HFFc6 (cell line): ENCODE results near the gene B3GLCT. TPM values are rescaled to one million over a fixed set of nuclear protein-coding genes. Genes with fewer than 3 reads are reported as not detected.

Source experiments
- DNase-seq: peaks from one replicate; pipeline ENCODE4 v3.0.0-alpha.2; 2018
- H3K27ac Mint-ChIP-seq: 2 replicates; pipeline ENCODE4 v1.8.0; 2020; ENCODE audit warnings: mild to moderate bottlenecking, mixed read lengths
- H3K27me3 Mint-ChIP-seq: 2 replicates; pipeline ENCODE4 v1.8.0; 2021; ENCODE audit warnings: mild to moderate bottlenecking, moderate library complexity, mixed read lengths; ENCODE audit not compliant: insufficient read depth
- H3K36me3 Mint-ChIP-seq: 2 replicates; pipeline ENCODE4 v1.8.0; 2021; ENCODE audit warnings: low read depth, mixed read lengths
- H3K4me1 Mint-ChIP-seq: 2 replicates; pipeline ENCODE4 v1.8.0; 2020; ENCODE audit warnings: low read depth, mixed read lengths
- H3K4me3 Mint-ChIP-seq: 2 replicates; pipeline ENCODE4 v1.8.0; 2020; ENCODE audit warnings: mild to moderate bottlenecking, moderate library complexity, mixed read lengths
- H3K9me3 Mint-ChIP-seq: 2 replicates; pipeline ENCODE4 v1.8.0; 2020; ENCODE audit warnings: mild to moderate bottlenecking, mixed read lengths
- CTCF ChIP-seq: fragments of 200-600 bp; sonication (generic); IDR thresholded peaks from 2 replicates; pipeline ENCODE4 v1.5.0; 2021; ENCODE audit warnings: antibody characterized with exemption, mild to moderate bottlenecking
- total RNA-seq, 6 experiments: library from RNA; stranded (reverse); fragmentation: NEBNext Ultra II Directional; extraction: Animal tissue kit (Norgen Biotek cat#: 25700); gene quantifications; 2 replicates in 1 of 6; 3 replicates in 5 of 6; pipeline ENCODE4 v1.2.3, GENCODE V29; 2021

The B3GLCT gene
- total RNA-seq, 6 experiments from 2014 or later, result 5.0 to 7.5 (median 6.9) TPM

- Mint-ChIP-seq H3K4me3 (peak overlapping the region; percentile 98), H3K27ac (peak overlapping the region; percentile 98), H3K36me3 (peaks cover 22% of the 10 kb centered on the region), H3K4me1 (peaks cover 33% of the 10 kb centered on the region), H3K9me3 (no peaks in the 10 kb centered on the region), H3K27me3 (no peaks in the 10 kb centered on the region)
- TF ChIP-seq CTCF, result no peak
- DNase-seq, result peak; percentile 74
Measured at GRCh38 chr13:31160857-31161556, 38.8 kb upstream of the B3GLCT start.

GRCh38 chr13:31161557-31162150 is 38.1 kb upstream of the B3GLCT start, which contains the start of gene HSPH1:
HSPH1 (minus strand) TSS chr13:31161904; CDS start chr13:31161582, 322 bp downstream.
- Mint-ChIP-seq H3K9me3 (no peaks in the 10 kb centered on the region), H3K36me3 (peaks cover 22% of the 10 kb centered on the region), H3K27me3 (no peaks in the 10 kb centered on the region), H3K4me1 (peaks cover 33% of the 10 kb centered on the region), H3K4me3 (peak within 1 kb of the TSS; percentile 98), H3K27ac (peak within 1 kb of the TSS; percentile 98)
- DNase-seq, result peak; percentile 99
- peak; percentile 56 for TF ChIP-seq CTCF

DNA sequence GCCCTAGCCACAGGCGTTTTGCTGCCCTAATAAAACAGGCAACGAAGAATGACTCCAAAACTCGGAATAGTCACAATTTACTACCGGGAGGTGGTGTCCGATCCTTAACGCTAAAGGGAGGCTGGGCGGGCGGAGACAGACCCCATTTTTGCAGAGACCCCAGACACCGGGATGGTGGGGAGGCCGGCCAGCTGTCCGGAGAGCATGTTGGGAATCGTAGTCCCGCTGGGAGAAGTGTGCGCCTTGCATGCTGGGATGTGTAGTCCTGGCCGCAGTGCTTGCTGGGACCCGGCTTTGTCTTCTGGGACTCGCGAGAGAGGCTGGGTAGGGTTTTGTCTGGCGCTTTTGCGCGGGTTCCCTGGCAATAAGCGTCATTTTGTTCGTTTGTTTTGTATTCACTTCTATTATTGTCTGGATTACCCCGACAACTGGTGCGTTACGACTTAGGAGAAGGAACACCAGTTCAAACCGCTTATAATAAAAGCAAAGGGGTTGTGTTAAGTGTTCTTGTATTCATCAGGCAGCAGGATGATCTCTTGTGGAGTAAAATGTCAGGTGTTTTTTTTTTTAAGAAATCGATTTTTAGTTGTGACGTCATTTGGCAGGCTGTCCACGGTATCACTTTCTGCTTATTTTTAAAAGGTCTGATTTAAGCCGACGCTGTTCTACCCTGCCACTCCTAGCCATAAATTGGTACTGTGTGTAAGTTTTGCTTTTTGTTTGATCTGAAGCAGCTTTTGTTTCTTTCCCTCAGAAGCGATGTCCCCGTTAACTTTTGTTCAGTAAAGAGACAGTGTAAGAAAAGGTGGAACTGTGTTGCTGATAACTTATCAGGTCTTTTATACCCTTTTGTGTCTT is 37.4 kb upstream of the B3GLCT start:
- Mint-ChIP-seq H3K27ac (peak overlapping the region; percentile 98), H3K27me3 (no peaks in the 10 kb centered on the region), H3K4me3 (peak overlapping the region; percentile 98), H3K9me3 (no peaks in the 10 kb centered on the region), H3K4me1 (peaks cover 33% of the 10 kb centered on the region), H3K36me3 (peaks cover 19% of the 10 kb centered on the region)
- peak; percentile 99 for DNase-seq
- no peak for TF ChIP-seq CTCF

- Mint-ChIP-seq H3K4me1 (peaks cover 12% of the 10 kb centered on the region), H3K4me3 (no peak overlapping the region), H3K9me3 (no peaks in the 10 kb centered on the region), H3K36me3 (no peaks in the 10 kb centered on the region), H3K27ac (no peak overlapping the region), H3K27me3 (no peaks in the 10 kb centered on the region)
- no peak for TF ChIP-seq CTCF
- DNase-seq, result no peak
Measured at GRCh38 chr13:31166591-31166990, 33.2 kb upstream of the B3GLCT start.

- TF ChIP-seq CTCF, result no peak
- H3K4me3 Mint-ChIP-seq, result no peak overlapping the region
- no peaks in the 10 kb centered on the region for H3K9me3 Mint-ChIP-seq
Measured at GRCh38 chr13:31167490-31167889, 32.3 kb upstream of the B3GLCT start.

More at GRCh38 chr13:31167490-31167889, 32.3 kb upstream of the B3GLCT start:
- no peak overlapping the region for H3K27ac Mint-ChIP-seq
- H3K4me1 Mint-ChIP-seq, result peaks cover 20% of the 10 kb centered on the region
- DNase-seq, result no peak
- no peaks in the 10 kb centered on the region for H3K27me3 Mint-ChIP-seq
- H3K36me3 Mint-ChIP-seq, result no peaks in the 10 kb centered on the region
